H1 (cell line): ENCODE results near the gene MYORG. TPM values are rescaled to one million over a fixed set of nuclear protein-coding genes. Genes with fewer than 3 reads are reported as not detected.

ENCODE experiments used
- CBX8 ChIP-seq: fragments of 300-800, 300-1000 bp; sonication (generic); IDR thresholded peaks from 2 replicates; pipeline ENCODE4 v1.7.1; 2016; ENCODE audit warnings: low read depth, low read length, borderline replicate concordance
- CEBPB ChIP-seq: IDR thresholded peaks from 2 replicates; pipeline ENCODE4 v1.6.1; 2012; ENCODE audit warnings: low read depth, low read length
- HDAC2 ChIP-seq, 2 experiments: fragments of 300-600 bp in 1 of 2; sonication (generic) in 1 of 2; IDR thresholded peaks; 2 replicates each; pipeline ENCODE4 v1.6.1; 2011 to 2012; ENCODE audit warnings: low read depth in 2 of 2, low read length in 2 of 2, mild to moderate bottlenecking in 2 of 2, moderate library complexity in 2 of 2, borderline replicate concordance in 1 of 2, inconsistent platforms in 1 of 2
- NANOG ChIP-seq: IDR thresholded peaks from 2 replicates; pipeline ENCODE4 v1.6.1; 2011; ENCODE audit warnings: low read length, low read depth, mild to moderate bottlenecking, inconsistent platforms; ENCODE audit not compliant: insufficient read depth, poor library complexity, severe bottlenecking
- POLR2A ChIP-seq, 2 experiments: IDR thresholded peaks; 1 replicate in 1 of 2; 2 replicates in 1 of 2; pipeline ENCODE4 v1.6.1; 2011; ENCODE audit warnings: low read depth in 2 of 2, low read length in 2 of 2, mild to moderate bottlenecking in 2 of 2; ENCODE audit errors: control extremely low read depth in 1 of 2
- POLR2AphosphoS5 ChIP-seq: IDR thresholded peaks from 2 replicates; pipeline ENCODE4 v1.6.1; 2011; ENCODE audit warnings: low read depth, low read length
- RFX5 ChIP-seq: IDR thresholded peaks from 2 replicates; pipeline ENCODE4 v1.6.1; 2011; ENCODE audit warnings: low read depth, low read length, improper control_type of control experiment, borderline replicate concordance
- RXRA ChIP-seq: IDR thresholded peaks from 2 replicates; pipeline ENCODE4 v1.6.1; 2011; ENCODE audit warnings: low read depth, mild to moderate bottlenecking, low read length, moderate library complexity; ENCODE audit not compliant: insufficient read depth
- SIX5 ChIP-seq: IDR thresholded peaks from 2 replicates; pipeline ENCODE4 v1.6.1; 2011; ENCODE audit warnings: mild to moderate bottlenecking, low read depth, low read length
- TBP ChIP-seq: IDR thresholded peaks from 2 replicates; pipeline ENCODE4 v1.6.1; 2011; ENCODE audit warnings: low read depth, low read length, improper control_type of control experiment
- ZNF274 ChIP-seq: IDR thresholded peaks from 2 replicates; pipeline ENCODE4 v1.7.0; 2012; ENCODE audit warnings: low read length, borderline replicate concordance; ENCODE audit errors: extremely low read depth
- polyA plus RNA-seq, 7 experiments: library from polyadenylated mRNA; depleted of rRNA in 3 of 7; stranded (reverse) in 5 of 7; unstranded in 2 of 7; fragments of >200 nt in 5 of 7; fragments of 200-250 nt in 2 of 7; gene quantifications; 1 replicate in 5 of 7; 2 replicates in 1 of 7; 4 replicates in 1 of 7; pipeline versions ENCODE4 v1.2.1 to v1.2.3, GENCODE V29; 2011 to 2013; ENCODE audit warnings: missing spikeins in 2 of 7, mixed read lengths in 2 of 7
- total RNA-seq: library from RNA; stranded (reverse); fragmentation: NEBNext Ultra II Directional; extraction: Animal tissue kit (Norgen Biotek cat#: 25700); gene quantifications from 2 replicates; pipeline ENCODE4 v1.2.1, GENCODE V29; 2021
- TF ChIP-seq, protein P1 (sequence below): IDR thresholded peaks from 2 replicates; pipeline ENCODE4 v1.6.1; 2012; ENCODE audit warnings: inconsistent platforms

MYORG gene
- total and polyA plus RNA-seq, 2 of the 8 experiments (the other 6 are each of a cell fraction or from before 2014, with no cell fraction given): 1.2 to 5.9 TPM

DNA sequence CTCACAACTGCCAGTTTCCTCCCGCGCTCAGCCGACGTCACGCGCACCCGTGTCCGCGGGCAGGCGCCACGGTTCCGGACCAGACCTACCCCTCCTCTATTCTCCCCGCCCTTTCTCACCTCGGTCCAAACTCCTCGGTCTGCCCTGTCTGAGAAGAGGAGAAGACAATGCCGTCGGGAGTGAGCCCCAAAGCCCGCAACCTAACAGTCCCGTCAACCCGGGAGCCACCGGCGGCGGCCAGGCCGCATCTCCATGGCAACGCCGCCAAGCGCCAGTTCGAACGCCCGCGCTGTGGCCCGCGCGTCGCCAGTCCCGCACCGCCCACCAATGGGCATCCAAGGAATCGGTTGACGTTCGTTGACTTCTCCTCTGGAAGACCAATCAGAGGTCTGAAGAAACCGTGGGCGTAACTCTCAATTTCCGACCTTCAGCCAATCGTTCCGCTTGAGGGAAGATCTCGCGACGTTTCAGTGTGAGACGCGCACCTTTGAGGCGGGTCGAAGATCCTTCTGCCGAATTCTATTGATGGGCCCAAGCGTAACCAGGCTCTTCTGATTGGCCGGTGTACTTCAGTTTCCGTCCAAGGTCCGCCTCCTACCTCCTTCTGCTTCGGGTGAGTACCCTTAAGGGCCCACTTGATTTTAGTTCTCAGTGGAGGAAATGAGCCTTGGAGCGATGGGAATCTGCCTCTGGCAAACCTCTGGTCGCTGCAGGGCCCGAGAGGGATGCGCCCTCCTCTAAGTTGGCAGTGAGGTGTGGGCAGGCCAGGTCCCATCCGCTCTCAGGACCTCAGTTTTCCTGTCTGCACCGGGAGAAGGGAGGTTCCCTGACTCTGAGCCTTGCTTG is 47.5 kb downstream of the MYORG start, which contains the start of the genes KIF24 and NUDT2 (continued):
- TF ChIP-seq NANOG: no peak
- peak; percentile 71 to 94 for TF ChIP-seq POLR2A (IDR thresholded peaks at IDR 0.05; ENCODE audit: control extremely low read depth in 1 of 2, low read depth in 2 of 2, low read length in 2 of 2)
- peak; percentile 20 to 93; a peak in 2 of 4 replicates for TF ChIP-seq HDAC2 (IDR thresholded peaks at IDR 0.05; ENCODE audit: borderline replicate concordance in 1 of 2, low read depth in 2 of 2, low read length in 2 of 2)
- peak; percentile 90 for TF ChIP-seq POLR2AphosphoS5
- TF ChIP-seq CBX8: no peak
- TF ChIP-seq ZNF274: no peak
- TF ChIP-seq RFX5: peak; percentile 42; the same call in 1 of the 2 replicates
- TF ChIP-seq, protein P1, sequence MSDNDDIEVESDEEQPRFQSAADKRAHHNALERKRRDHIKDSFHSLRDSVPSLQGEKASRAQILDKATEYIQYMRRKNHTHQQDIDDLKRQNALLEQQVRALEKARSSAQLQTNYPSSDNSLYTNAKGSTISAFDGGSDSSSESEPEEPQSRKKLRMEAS: peak; percentile 16; the same call in 1 of the 2 replicates
- TF ChIP-seq RXRA: no peak
- no peak for TF ChIP-seq CEBPB
- no peak for TF ChIP-seq SIX5
- peak; percentile 91 for TF ChIP-seq TBP
